CD4-positive, alpha-beta T cell treated with Interleukin-15 for 4 hours (primary cell): Measurements from ENCODE around the gene MAGI1.

Source experiments
- DNase-seq: peaks from one replicate; pipeline ENCODE4 v3.0.0-alpha.2; 2020; ENCODE audit warnings: low spot score

The MAGI1 gene

GRCh38 chr3:65478551-65479500, 559.9 kb downstream of the MAGI1 start:
- DNase-seq, result no peak

GRCh38 chr3:65473736-65474135, 565.0 kb downstream of the MAGI1 start:
- no peak for DNase-seq

- no peak for DNase-seq
Observed at GRCh38 chr3:65472501-65472900, 566.2 kb downstream of the MAGI1 start.

GRCh38 chr3:65466300-65466988, 572.3 kb downstream of the MAGI1 start:
- DNase-seq, result no peak

- DNase-seq, result no peak
Observed at GRCh38 chr3:65449841-65450428, 588.8 kb downstream of the MAGI1 start.

- DNase-seq, result no peak
Observed at GRCh38 chr3:65448120-65448519, 590.6 kb downstream of the MAGI1 start.

- DNase-seq, result no peak
Observed at GRCh38 chr3:65445573-65446169, 593.0 kb downstream of the MAGI1 start.

GRCh38 chr3:65444447-65444815, 594.3 kb downstream of the MAGI1 start:
- no peak for DNase-seq

- DNase-seq, result no peak
Observed at GRCh38 chr3:65443739-65444446, 594.8 kb downstream of the MAGI1 start.

- DNase-seq, result no peak
Observed at GRCh38 chr3:65439641-65440284, 599.0 kb downstream of the MAGI1 start.

- no peak for DNase-seq
Observed at GRCh38 chr3:65438612-65439011, 600.1 kb downstream of the MAGI1 start.

- no peak for DNase-seq
Observed at GRCh38 chr3:65438096-65438495, 600.6 kb downstream of the MAGI1 start.

GRCh38 chr3:65436580-65436979, 602.1 kb downstream of the MAGI1 start:
- no peak for DNase-seq

GRCh38 chr3:65433480-65433879, 605.2 kb downstream of the MAGI1 start:
- no peak for DNase-seq

GRCh38 chr3:65432388-65433003, 606.2 kb downstream of the MAGI1 start:
- no peak for DNase-seq

- DNase-seq, result no peak
Observed at GRCh38 chr3:65425880-65426279, 612.8 kb downstream of the MAGI1 start.

GRCh38 chr3:65422154-65422553, 616.6 kb downstream of the MAGI1 start:
- no peak for DNase-seq

- no peak for DNase-seq
Observed at GRCh38 chr3:65419233-65419632, 619.5 kb downstream of the MAGI1 start.

GRCh38 chr3:65413891-65414290, 624.8 kb downstream of the MAGI1 start:
- DNase-seq, result no peak

GRCh38 chr3:65412588-65412987, 626.1 kb downstream of the MAGI1 start:
- DNase-seq, result no peak

GRCh38 chr3:65411367-65411766, 627.4 kb downstream of the MAGI1 start:
- DNase-seq, result no peak
